Measurements from ENCODE around the gene HOOK1.

DNA sequence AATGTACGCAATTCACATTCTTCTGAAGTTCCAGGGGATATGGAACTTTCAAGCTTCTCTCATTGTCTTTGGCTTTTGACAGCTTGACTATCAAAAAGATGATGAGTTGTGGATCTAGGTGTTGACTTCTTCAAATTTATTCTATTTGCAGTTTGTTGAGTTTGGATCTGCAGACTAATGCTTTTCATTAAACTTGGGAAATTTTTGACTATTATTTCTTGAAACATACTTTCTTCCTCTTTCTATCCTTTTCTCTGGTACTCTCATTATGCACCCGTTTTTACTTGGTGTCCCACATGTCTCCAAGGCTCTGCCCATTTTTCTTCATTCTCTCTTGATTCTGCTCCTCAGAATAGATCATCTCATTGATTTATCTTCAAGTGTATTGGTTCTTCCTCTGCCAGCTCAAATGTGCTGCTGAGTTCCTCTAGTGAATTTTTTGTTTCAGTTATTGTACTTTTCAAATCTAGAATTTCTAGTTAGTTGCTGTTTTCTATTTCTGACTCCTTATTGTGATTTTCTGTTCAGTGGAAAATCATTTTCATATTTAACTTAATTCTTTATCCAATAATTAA, 62.4 kb downstream of the HOOK1 start:
- TF ChIP-seq CTCF (IDR thresholded peaks at IDR 0.05) (no peak), POLR2A (IDR thresholded peaks at IDR 0.05) (no peak)

All from lower leg skin (tissue), 3 donors.